HEK293T (cell line): ENCODE data around the gene NDUFAF8.

Experiments
- BHLHE40 ChIP-seq: fragments of 450-650 bp; IDR thresholded peaks from 2 replicates; pipeline ENCODE4 v1.6.1; 2016; ENCODE audit warnings: mild to moderate bottlenecking, moderate library complexity, borderline replicate concordance
- FOXA1 ChIP-seq: fragments of 450-650 bp; IDR thresholded peaks from 2 replicates; pipeline ENCODE4 v1.6.1; 2016; ENCODE audit warnings: mild to moderate bottlenecking
- FOXM1 ChIP-seq: fragments of 450-650 bp; IDR thresholded peaks from 2 replicates; pipeline ENCODE4 v1.6.1; 2017; ENCODE audit warnings: mild to moderate bottlenecking, borderline replicate concordance
- HDGF ChIP-seq: fragments of 450-650 bp; IDR thresholded peaks from 2 replicates; pipeline ENCODE4 v1.6.1; 2017; ENCODE audit warnings: antibody characterized with exemption, borderline replicate concordance
- L3MBTL2 ChIP-seq: fragments of 450-650 bp; conservative IDR thresholded peaks from 2 replicates; pipeline ENCODE4 v1.6.1; 2016; ENCODE audit warnings: mild to moderate bottlenecking
- NFRKB ChIP-seq: fragments of 450-650 bp; IDR thresholded peaks from 2 replicates; pipeline ENCODE4 v1.6.1; 2016; ENCODE audit warnings: mild to moderate bottlenecking, moderate library complexity
- SP1 ChIP-seq: fragments of 450-650 bp; IDR thresholded peaks from 2 replicates; pipeline ENCODE4 v1.6.1; 2017

DNA sequence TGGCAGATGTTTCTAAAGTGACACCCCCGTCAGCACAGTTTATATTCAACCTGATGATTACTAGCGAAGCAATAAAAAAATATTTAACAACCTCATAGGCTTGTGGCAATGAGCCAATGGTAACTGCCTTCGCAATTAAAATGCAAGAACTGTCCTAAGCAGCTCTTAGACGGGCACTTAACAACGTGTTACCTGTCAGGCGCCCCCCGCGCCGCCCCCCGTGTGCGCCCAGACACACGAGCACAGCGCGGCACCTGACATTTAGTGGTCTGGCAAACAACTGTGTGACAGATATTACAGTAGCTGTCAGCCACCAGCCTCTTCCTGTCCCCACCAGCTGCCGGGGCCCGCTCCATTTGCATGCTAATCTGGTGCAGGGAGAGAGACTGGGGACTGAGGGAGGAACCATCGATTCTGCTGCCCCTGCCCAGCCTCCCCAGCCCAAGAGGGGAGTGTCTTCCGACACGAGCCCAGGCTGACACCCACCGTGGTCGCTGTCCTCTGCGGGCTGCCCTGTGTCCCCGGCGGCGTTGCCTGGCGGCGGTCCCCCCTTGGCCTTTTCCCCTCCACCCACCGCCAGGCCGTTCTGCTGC is 12.7 kb downstream of the NDUFAF8 start:
- TF ChIP-seq SP1 (no peak), BHLHE40 (no peak), HDGF (no peak), L3MBTL2 (no peak), NFRKB (no peak), FOXM1 (no peak), FOXA1 (no peak)
